Liver (tissue), 9 donors: ENCODE results near the gene ADO. TPM values are rescaled to one million over a fixed set of nuclear protein-coding genes. Genes with fewer than 3 reads are reported as not detected.

Experiments used
- DNase-seq: peaks from one replicate; pipeline ENCODE4 v3.0.0-alpha.2; 2017; ENCODE audit warnings: low spot score
- H3K27ac ChIP-seq, 2 donors: one replicate each; pipeline ENCODE4 v1.7.0; 2013; ENCODE audit warnings: inconsistent platforms in 2 of 2, low read length in 2 of 2, control low read depth in 1 of 2, low read depth in 1 of 2, mild to moderate bottlenecking in 1 of 2
- H3K27me3 ChIP-seq, 4 donors: one replicate each; pipeline versions ENCODE4 v1.6.1 to v1.7.0; 2013; ENCODE audit warnings: low read length in 3 of 4, inconsistent platforms in 1 of 4, mild to moderate bottlenecking in 1 of 4, moderate library complexity in 1 of 4; ENCODE audit not compliant: control insufficient read depth in 4 of 4, insufficient read depth in 4 of 4
- H3K36me3 ChIP-seq, 4 donors: one replicate each; pipeline versions ENCODE4 v1.6.1 to v1.7.0; 2013; ENCODE audit warnings: low read length in 3 of 4, mild to moderate bottlenecking in 3 of 4, low read depth in 1 of 4, moderate library complexity in 1 of 4; ENCODE audit not compliant: control insufficient read depth in 4 of 4, insufficient read depth in 3 of 4
- H3K4me1 ChIP-seq, 4 donors: one replicate each; pipeline versions ENCODE4 v1.6.1 to v1.7.0; 2013; ENCODE audit warnings: low read length in 3 of 4, mild to moderate bottlenecking in 3 of 4, moderate library complexity in 1 of 4; ENCODE audit not compliant: control insufficient read depth in 4 of 4, insufficient read depth in 4 of 4
- H3K4me3 ChIP-seq, 3 donors: one replicate each; pipeline versions ENCODE4 v1.6.1 to v1.7.0; 2013; ENCODE audit warnings: low read length in 3 of 3, control low read depth in 1 of 3, low read depth in 1 of 3, mild to moderate bottlenecking in 1 of 3
- H3K9ac ChIP-seq, 2 donors: one replicate each; pipeline ENCODE4 v1.7.0; 2013; ENCODE audit warnings: low read length in 2 of 2, mild to moderate bottlenecking in 2 of 2, moderate library complexity in 2 of 2, control low read depth in 1 of 2, low read depth in 1 of 2
- H3K9me3 ChIP-seq, 4 donors: one replicate each; pipeline versions ENCODE4 v1.6.1 to v1.7.0; 2013; ENCODE audit warnings: low read length in 3 of 4; ENCODE audit not compliant: control insufficient read depth in 4 of 4
- EGR1 ChIP-seq, 2 donors: IDR thresholded peaks; 2 replicates each; pipeline ENCODE4 v1.6.1; 2016 to 2018; ENCODE audit warnings: antibody characterized with exemption in 2 of 2, low read depth in 2 of 2
- FOXA1 ChIP-seq: IDR thresholded peaks from 2 replicates; pipeline ENCODE4 v1.6.1; 2016; ENCODE audit warnings: antibody characterized with exemption
- FOXA2 ChIP-seq: IDR thresholded peaks from 2 replicates; pipeline ENCODE4 v1.6.1; 2016; ENCODE audit warnings: antibody characterized with exemption
- GABPA ChIP-seq, 2 donors: IDR thresholded peaks in 1 of 2; conservative IDR thresholded peaks in 1 of 2; 2 replicates each; pipeline ENCODE4 v1.6.1; 2016; ENCODE audit warnings: antibody characterized with exemption in 2 of 2, mild to moderate bottlenecking in 1 of 2, moderate library complexity in 1 of 2
- HNF4A ChIP-seq, 2 donors: conservative IDR thresholded peaks; 2 replicates each; pipeline ENCODE4 v1.6.1; 2016; ENCODE audit warnings: antibody characterized with exemption in 2 of 2, mild to moderate bottlenecking in 2 of 2
- HNF4G ChIP-seq: IDR thresholded peaks from 2 replicates; pipeline ENCODE4 v1.6.1; 2016; ENCODE audit warnings: antibody characterized with exemption
- JUND ChIP-seq, 2 donors: IDR thresholded peaks; 2 replicates each; pipeline ENCODE4 v1.6.1; 2016; ENCODE audit warnings: antibody characterized with exemption in 2 of 2
- NR2F2 ChIP-seq: IDR thresholded peaks from 2 replicates; pipeline ENCODE4 v1.6.1; 2016; ENCODE audit warnings: antibody characterized with exemption
- RAD21 ChIP-seq, 2 donors: IDR thresholded peaks; 2 replicates each; pipeline ENCODE4 v1.6.1; 2016; ENCODE audit warnings: antibody characterized with exemption in 2 of 2, mild to moderate bottlenecking in 2 of 2
- RXRA ChIP-seq, 2 donors: IDR thresholded peaks; 2 replicates each; pipeline ENCODE4 v1.6.1; 2017 to 2018; ENCODE audit warnings: antibody characterized with exemption in 2 of 2, mild to moderate bottlenecking in 1 of 2
- SP1 ChIP-seq: IDR thresholded peaks from 2 replicates; pipeline ENCODE4 v1.6.1; 2018; ENCODE audit warnings: antibody characterized with exemption, mild to moderate bottlenecking
- TAF1 ChIP-seq: conservative IDR thresholded peaks from 2 replicates; pipeline ENCODE4 v1.6.1; 2016; ENCODE audit warnings: antibody characterized with exemption, mild to moderate bottlenecking
- YY1 ChIP-seq: IDR thresholded peaks from 2 replicates; pipeline ENCODE4 v1.6.1; 2016; ENCODE audit warnings: antibody characterized with exemption, mild to moderate bottlenecking
- WGBS: extraction: QIAGEN DNeasy Blood & Tissue Kit; methylation state at CpG from one replicate; pipeline ENCODE4 v1.1.7; 2013; 5-methylcytosine and 5-hydroxymethylcytosine counted together
- polyA plus RNA-seq, 2 donors: library from polyadenylated mRNA; stranded (reverse) in 1 of 2; unstranded in 1 of 2; fragments of 200-250 nt in 1 of 2; fragments of >200 nt in 1 of 2; fragmentation: Nextera tagmentation in 1 of 2; extraction: Ambion mirVana in 1 of 2; gene quantifications; one replicate each; pipeline versions ENCODE4 v1.2.1 to v1.2.3, GENCODE V29; 2013 to 2015
- total RNA-seq, 2 donors: library from RNA; depleted of rRNA; stranded (reverse); fragments of >200 nt; gene quantifications; one replicate each; pipeline ENCODE4 v1.2.3, GENCODE V29; 2014
- TF ChIP-seq, protein P1 (sequence below): IDR thresholded peaks from 2 replicates; pipeline ENCODE4 v1.6.1; 2016; ENCODE audit warnings: antibody characterized with exemption, mild to moderate bottlenecking
- TF ChIP-seq, protein P2 (sequence below): IDR thresholded peaks from 2 replicates; pipeline ENCODE4 v1.6.1; 2016; ENCODE audit warnings: antibody characterized with exemption
- TF ChIP-seq, protein P3 (sequence below): fragments of 150-350 bp; IDR thresholded peaks from 2 replicates; pipeline ENCODE4 v1.5.1; 2017; ENCODE audit warnings: improper control_type of control experiment, low read depth, low read length; ENCODE audit not compliant: missing input control
- TF ChIP-seq, protein P4 (sequence below): IDR thresholded peaks from 2 replicates; pipeline ENCODE4 v1.6.1; 2016; ENCODE audit warnings: antibody characterized with exemption
- TF ChIP-seq, protein P5 (sequence below): IDR thresholded peaks from 2 replicates; pipeline ENCODE4 v1.6.1; 2016; ENCODE audit warnings: antibody characterized with exemption
- donor health status: healthy.
- donor health status: healthy.
- donor health status: healthy.
- donor health status: healthy.
- donor health status: healthy.

ADO gene
- total and polyA plus RNA-seq, 4 donors = 1.4 to 6.7 (median 5.5) TPM

DNA sequence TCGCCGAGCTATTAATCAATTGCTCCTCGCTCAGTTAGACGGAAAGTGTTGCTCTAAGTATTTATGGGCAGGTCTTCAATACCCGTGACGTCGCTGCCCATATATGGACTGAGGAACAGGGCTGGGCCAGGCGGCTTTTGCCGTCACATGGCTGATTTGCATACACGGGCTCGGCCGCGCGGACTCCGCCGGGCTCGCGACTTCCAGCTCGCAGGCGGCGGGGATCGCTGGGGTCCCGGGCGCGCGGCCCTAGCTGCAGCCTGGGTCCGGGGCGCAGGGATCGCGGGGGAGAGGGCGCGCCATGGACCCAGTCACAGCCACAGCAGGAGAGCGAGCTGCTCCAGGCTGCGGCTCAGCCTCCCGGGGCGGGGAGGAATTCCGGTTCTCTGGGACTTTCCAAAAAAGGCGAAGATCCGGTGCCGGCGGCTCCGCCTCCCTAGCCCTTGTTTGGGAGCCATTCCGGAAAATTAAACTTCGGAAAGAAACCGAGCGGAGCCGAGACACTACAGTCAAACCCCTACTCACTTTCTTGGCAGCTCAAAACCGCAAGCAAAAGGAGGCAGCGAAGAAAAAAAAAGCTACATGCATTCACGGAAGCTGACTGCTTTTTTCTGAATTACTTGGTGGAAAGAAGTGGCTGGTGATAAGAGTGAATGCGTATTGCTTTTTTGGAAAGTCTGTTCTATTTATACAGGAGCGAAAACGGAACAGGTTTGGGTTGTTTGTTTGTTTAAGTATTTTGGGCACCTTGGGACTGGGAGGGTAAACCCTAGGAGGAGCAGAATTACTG lies 12.0 kb downstream of the ADO start, which contains the start of gene EGR2:
Gene EGR2, minus strand, starts transcription at position 36 of the 790 bp plus-strand sequence. CDS start 337 bp downstream, outside the sequence.
- Histone ChIP-seq H3K4me3 (peak within 1 kb of the TSS; percentile 70 to 93 (median 72)), H3K4me1 (peaks cover 14 to 35% (median 24%) of the 10 kb centered on the region in 4 donors), H3K27me3 (peaks cover 0 to 6% (median 4%) of the 10 kb centered on the region in 4 donors), H3K27ac (peak within 1 kb of the TSS; percentile 92 to 94), H3K9ac (peak within 1 kb of the TSS; percentile 42 to 72), H3K9me3 (no peaks in the 10 kb centered on the region), H3K36me3 (no peaks in the 10 kb centered on the region)
- DNase-seq = peak; percentile 83
- no peak for TF ChIP-seq FOXA1
- TF ChIP-seq HNF4A (conservative IDR thresholded peaks at IDR 0.05) = no peak
- TF ChIP-seq, protein P1, sequence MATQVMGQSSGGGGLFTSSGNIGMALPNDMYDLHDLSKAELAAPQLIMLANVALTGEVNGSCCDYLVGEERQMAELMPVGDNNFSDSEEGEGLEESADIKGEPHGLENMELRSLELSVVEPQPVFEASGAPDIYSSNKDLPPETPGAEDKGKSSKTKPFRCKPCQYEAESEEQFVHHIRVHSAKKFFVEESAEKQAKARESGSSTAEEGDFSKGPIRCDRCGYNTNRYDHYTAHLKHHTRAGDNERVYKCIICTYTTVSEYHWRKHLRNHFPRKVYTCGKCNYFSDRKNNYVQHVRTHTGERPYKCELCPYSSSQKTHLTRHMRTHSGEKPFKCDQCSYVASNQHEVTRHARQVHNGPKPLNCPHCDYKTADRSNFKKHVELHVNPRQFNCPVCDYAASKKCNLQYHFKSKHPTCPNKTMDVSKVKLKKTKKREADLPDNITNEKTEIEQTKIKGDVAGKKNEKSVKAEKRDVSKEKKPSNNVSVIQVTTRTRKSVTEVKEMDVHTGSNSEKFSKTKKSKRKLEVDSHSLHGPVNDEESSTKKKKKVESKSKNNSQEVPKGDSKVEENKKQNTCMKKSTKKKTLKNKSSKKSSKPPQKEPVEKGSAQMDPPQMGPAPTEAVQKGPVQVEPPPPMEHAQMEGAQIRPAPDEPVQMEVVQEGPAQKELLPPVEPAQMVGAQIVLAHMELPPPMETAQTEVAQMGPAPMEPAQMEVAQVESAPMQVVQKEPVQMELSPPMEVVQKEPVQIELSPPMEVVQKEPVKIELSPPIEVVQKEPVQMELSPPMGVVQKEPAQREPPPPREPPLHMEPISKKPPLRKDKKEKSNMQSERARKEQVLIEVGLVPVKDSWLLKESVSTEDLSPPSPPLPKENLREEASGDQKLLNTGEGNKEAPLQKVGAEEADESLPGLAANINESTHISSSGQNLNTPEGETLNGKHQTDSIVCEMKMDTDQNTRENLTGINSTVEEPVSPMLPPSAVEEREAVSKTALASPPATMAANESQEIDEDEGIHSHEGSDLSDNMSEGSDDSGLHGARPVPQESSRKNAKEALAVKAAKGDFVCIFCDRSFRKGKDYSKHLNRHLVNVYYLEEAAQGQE = no peak
- no peak for TF ChIP-seq EGR1 (IDR thresholded peaks at IDR 0.05; ENCODE audit: low read depth in 2 of 2)
- TF ChIP-seq SP1 = peak; percentile 13
- TF ChIP-seq, protein P2, sequence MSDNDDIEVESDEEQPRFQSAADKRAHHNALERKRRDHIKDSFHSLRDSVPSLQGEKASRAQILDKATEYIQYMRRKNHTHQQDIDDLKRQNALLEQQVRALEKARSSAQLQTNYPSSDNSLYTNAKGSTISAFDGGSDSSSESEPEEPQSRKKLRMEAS = no peak
- no peak for TF ChIP-seq NR2F2
- no peak for TF ChIP-seq FOXA2
- TF ChIP-seq RAD21 (IDR thresholded peaks at IDR 0.05) = no peak
- peak; percentile 43 for TF ChIP-seq TAF1
- TF ChIP-seq HNF4G = no peak
- TF ChIP-seq, protein P3, sequence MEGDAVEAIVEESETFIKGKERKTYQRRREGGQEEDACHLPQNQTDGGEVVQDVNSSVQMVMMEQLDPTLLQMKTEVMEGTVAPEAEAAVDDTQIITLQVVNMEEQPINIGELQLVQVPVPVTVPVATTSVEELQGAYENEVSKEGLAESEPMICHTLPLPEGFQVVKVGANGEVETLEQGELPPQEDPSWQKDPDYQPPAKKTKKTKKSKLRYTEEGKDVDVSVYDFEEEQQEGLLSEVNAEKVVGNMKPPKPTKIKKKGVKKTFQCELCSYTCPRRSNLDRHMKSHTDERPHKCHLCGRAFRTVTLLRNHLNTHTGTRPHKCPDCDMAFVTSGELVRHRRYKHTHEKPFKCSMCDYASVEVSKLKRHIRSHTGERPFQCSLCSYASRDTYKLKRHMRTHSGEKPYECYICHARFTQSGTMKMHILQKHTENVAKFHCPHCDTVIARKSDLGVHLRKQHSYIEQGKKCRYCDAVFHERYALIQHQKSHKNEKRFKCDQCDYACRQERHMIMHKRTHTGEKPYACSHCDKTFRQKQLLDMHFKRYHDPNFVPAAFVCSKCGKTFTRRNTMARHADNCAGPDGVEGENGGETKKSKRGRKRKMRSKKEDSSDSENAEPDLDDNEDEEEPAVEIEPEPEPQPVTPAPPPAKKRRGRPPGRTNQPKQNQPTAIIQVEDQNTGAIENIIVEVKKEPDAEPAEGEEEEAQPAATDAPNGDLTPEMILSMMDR = no peak
- TF ChIP-seq, protein P4, sequence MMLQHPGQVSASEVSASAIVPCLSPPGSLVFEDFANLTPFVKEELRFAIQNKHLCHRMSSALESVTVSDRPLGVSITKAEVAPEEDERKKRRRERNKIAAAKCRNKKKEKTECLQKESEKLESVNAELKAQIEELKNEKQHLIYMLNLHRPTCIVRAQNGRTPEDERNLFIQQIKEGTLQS = no peak
- TF ChIP-seq, protein P5, sequence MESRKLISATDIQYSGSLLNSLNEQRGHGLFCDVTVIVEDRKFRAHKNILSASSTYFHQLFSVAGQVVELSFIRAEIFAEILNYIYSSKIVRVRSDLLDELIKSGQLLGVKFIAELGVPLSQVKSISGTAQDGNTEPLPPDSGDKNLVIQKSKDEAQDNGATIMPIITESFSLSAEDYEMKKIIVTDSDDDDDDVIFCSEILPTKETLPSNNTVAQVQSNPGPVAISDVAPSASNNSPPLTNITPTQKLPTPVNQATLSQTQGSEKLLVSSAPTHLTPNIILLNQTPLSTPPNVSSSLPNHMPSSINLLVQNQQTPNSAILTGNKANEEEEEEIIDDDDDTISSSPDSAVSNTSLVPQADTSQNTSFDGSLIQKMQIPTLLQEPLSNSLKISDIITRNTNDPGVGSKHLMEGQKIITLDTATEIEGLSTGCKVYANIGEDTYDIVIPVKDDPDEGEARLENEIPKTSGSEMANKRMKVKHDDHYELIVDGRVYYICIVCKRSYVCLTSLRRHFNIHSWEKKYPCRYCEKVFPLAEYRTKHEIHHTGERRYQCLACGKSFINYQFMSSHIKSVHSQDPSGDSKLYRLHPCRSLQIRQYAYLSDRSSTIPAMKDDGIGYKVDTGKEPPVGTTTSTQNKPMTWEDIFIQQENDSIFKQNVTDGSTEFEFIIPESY = no peak
- peak; percentile 77 for TF ChIP-seq YY1
- TF ChIP-seq RXRA (IDR thresholded peaks at IDR 0.05) = no peak
- TF ChIP-seq GABPA (IDR thresholded peaks at IDR 0.05 in 1 of 2, conservative IDR thresholded peaks at IDR 0.05 in 1 of 2) = peak in 1 of 2 donors; percentile 44
- TF ChIP-seq JUND (IDR thresholded peaks at IDR 0.05) = no peak
- under 1% methylated on average over 53 of the region's 53 CpGs for WGBS
